ENCODE results near the gene SFXN4.

DNA sequence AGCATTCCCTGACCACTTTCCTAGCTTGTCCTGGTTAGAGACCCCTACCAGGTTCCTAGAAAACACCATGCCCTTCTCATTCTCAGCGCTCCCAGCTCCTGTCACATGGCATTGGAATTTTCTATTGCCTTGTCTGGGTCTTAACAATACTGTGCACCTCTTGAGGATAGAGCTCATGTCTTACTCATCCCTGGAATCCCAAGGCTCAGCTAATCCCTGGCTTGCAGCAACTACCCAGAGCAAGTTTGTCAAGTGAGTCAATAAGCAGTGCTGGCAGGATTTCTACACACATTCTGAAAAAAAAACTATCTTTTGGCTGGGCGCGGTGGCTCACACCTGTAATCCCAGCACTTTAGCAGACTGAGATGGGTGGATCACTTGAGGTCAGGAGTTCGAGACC, 24.8 kb upstream of the SFXN4 start:
- TF ChIP-seq POLR2AphosphoS5 (IDR thresholded peaks at IDR 0.05; ENCODE audit: low read depth): no peak
- TF ChIP-seq CTCF (conservative IDR thresholded peaks at IDR 0.05; ENCODE audit: low read depth in 2 of 2): no peak
- no peak for TF ChIP-seq EZH2phosphoT487 (IDR thresholded peaks at IDR 0.05; ENCODE audit: unreplicated experiment)
- TF ChIP-seq NANOG (IDR thresholded peaks at IDR 0.05; ENCODE audit: borderline replicate concordance): no peak
- TF ChIP-seq EZH2 (IDR thresholded peaks at IDR 0.05; ENCODE audit: low read depth, unreplicated experiment): no peak
- TF ChIP-seq, protein P1, sequence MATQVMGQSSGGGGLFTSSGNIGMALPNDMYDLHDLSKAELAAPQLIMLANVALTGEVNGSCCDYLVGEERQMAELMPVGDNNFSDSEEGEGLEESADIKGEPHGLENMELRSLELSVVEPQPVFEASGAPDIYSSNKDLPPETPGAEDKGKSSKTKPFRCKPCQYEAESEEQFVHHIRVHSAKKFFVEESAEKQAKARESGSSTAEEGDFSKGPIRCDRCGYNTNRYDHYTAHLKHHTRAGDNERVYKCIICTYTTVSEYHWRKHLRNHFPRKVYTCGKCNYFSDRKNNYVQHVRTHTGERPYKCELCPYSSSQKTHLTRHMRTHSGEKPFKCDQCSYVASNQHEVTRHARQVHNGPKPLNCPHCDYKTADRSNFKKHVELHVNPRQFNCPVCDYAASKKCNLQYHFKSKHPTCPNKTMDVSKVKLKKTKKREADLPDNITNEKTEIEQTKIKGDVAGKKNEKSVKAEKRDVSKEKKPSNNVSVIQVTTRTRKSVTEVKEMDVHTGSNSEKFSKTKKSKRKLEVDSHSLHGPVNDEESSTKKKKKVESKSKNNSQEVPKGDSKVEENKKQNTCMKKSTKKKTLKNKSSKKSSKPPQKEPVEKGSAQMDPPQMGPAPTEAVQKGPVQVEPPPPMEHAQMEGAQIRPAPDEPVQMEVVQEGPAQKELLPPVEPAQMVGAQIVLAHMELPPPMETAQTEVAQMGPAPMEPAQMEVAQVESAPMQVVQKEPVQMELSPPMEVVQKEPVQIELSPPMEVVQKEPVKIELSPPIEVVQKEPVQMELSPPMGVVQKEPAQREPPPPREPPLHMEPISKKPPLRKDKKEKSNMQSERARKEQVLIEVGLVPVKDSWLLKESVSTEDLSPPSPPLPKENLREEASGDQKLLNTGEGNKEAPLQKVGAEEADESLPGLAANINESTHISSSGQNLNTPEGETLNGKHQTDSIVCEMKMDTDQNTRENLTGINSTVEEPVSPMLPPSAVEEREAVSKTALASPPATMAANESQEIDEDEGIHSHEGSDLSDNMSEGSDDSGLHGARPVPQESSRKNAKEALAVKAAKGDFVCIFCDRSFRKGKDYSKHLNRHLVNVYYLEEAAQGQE (IDR thresholded peaks at IDR 0.05; ENCODE audit: unreplicated experiment): no peak
- TF ChIP-seq, protein P2, sequence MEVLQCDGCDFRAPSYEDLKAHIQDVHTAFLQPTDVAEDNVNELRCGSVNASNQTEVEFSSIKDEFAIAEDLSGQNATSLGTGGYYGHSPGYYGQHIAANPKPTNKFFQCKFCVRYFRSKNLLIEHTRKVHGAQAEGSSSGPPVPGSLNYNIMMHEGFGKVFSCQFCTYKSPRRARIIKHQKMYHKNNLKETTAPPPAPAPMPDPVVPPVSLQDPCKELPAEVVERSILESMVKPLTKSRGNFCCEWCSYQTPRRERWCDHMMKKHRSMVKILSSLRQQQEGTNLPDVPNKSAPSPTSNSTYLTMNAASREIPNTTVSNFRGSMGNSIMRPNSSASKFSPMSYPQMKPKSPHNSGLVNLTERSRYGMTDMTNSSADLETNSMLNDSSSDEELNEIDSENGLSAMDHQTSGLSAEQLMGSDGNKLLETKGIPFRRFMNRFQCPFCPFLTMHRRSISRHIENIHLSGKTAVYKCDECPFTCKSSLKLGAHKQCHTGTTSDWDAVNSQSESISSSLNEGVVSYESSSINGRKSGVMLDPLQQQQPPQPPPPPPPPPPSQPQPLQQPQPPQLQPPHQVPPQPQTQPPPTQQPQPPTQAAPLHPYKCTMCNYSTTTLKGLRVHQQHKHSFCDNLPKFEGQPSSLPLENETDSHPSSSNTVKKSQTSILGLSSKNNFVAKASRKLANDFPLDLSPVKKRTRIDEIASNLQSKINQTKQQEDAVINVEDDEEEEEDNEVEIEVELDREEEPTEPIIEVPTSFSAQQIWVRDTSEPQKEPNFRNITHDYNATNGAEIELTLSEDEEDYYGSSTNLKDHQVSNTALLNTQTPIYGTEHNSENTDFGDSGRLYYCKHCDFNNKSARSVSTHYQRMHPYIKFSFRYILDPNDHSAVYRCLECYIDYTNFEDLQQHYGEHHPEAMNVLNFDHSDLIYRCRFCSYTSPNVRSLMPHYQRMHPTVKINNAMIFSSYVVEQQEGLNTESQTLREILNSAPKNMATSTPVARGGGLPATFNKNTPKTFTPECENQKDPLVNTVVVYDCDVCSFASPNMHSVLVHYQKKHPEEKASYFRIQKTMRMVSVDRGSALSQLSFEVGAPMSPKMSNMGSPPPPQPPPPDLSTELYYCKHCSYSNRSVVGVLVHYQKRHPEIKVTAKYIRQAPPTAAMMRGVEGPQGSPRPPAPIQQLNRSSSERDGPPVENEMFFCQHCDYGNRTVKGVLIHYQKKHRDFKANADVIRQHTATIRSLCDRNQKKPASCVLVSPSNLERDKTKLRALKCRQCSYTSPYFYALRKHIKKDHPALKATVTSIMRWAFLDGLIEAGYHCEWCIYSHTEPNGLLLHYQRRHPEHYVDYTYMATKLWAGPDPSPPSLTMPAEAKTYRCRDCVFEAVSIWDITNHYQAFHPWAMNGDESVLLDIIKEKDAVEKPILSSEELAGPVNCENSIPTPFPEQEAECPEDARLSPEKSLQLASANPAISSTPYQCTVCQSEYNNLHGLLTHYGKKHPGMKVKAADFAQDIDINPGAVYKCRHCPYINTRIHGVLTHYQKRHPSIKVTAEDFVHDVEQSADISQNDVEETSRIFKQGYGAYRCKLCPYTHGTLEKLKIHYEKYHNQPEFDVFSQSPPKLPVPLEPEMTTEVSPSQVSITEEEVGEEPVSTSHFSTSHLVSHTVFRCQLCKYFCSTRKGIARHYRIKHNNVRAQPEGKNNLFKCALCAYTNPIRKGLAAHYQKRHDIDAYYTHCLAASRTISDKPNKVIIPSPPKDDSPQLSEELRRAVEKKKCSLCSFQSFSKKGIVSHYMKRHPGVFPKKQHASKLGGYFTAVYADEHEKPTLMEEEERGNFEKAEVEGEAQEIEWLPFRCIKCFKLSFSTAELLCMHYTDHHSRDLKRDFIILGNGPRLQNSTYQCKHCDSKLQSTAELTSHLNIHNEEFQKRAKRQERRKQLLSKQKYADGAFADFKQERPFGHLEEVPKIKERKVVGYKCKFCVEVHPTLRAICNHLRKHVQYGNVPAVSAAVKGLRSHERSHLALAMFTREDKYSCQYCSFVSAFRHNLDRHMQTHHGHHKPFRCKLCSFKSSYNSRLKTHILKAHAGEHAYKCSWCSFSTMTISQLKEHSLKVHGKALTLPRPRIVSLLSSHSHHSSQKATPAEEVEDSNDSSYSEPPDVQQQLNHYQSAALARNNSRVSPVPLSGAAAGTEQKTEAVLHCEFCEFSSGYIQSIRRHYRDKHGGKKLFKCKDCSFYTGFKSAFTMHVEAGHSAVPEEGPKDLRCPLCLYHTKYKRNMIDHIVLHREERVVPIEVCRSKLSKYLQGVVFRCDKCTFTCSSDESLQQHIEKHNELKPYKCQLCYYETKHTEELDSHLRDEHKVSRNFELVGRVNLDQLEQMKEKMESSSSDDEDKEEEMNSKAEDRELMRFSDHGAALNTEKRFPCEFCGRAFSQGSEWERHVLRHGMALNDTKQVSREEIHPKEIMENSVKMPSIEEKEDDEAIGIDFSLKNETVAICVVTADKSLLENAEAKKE (CRISPR knock-in tag; IDR thresholded peaks at IDR 0.05): no peak
- TF ChIP-seq, protein P3, sequence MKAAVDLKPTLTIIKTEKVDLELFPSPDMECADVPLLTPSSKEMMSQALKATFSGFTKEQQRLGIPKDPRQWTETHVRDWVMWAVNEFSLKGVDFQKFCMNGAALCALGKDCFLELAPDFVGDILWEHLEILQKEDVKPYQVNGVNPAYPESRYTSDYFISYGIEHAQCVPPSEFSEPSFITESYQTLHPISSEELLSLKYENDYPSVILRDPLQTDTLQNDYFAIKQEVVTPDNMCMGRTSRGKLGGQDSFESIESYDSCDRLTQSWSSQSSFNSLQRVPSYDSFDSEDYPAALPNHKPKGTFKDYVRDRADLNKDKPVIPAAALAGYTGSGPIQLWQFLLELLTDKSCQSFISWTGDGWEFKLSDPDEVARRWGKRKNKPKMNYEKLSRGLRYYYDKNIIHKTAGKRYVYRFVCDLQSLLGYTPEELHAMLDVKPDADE (IDR thresholded peaks at IDR 0.05): no peak
